H1 (cell line): Measurements from ENCODE around the gene PRPF4.

Experiments used
- JUN ChIP-seq: IDR thresholded peaks from 2 replicates; pipeline ENCODE4 v1.6.1; 2011; ENCODE audit warnings: low read depth, mild to moderate bottlenecking, improper control_type of control experiment, low read length
- RAD21 ChIP-seq, 2 experiments: IDR thresholded peaks in 1 of 2; conservative IDR thresholded peaks in 1 of 2; 2 replicates each; pipeline ENCODE4 v1.6.1; 2011; ENCODE audit warnings: low read depth in 2 of 2, low read length in 2 of 2, improper control_type of control experiment in 1 of 2, inconsistent platforms in 1 of 2, mild to moderate bottlenecking in 1 of 2, moderate library complexity in 1 of 2
- TF ChIP-seq, protein P1 (sequence below), 3 experiments: IDR thresholded peaks; 1 replicate in 2 of 3; 2 replicates in 1 of 3; pipeline versions ENCODE4 v1.5.1 to v1.6.1; 2011; ENCODE audit warnings: low read length in 3 of 3, mild to moderate bottlenecking in 3 of 3, inconsistent platforms in 2 of 3, low read depth in 1 of 3, moderate library complexity in 1 of 3; ENCODE audit not compliant: insufficient read depth in 1 of 3; ENCODE audit errors: control extremely low read depth in 1 of 3

GRCh38 chr9:113269355-113269754, 6.1 kb upstream of the PRPF4 start:
- TF ChIP-seq, protein P1, sequence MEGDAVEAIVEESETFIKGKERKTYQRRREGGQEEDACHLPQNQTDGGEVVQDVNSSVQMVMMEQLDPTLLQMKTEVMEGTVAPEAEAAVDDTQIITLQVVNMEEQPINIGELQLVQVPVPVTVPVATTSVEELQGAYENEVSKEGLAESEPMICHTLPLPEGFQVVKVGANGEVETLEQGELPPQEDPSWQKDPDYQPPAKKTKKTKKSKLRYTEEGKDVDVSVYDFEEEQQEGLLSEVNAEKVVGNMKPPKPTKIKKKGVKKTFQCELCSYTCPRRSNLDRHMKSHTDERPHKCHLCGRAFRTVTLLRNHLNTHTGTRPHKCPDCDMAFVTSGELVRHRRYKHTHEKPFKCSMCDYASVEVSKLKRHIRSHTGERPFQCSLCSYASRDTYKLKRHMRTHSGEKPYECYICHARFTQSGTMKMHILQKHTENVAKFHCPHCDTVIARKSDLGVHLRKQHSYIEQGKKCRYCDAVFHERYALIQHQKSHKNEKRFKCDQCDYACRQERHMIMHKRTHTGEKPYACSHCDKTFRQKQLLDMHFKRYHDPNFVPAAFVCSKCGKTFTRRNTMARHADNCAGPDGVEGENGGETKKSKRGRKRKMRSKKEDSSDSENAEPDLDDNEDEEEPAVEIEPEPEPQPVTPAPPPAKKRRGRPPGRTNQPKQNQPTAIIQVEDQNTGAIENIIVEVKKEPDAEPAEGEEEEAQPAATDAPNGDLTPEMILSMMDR (IDR thresholded peaks at IDR 0.05; ENCODE audit: control extremely low read depth in 1 of 3, insufficient read depth in 1 of 3, low read depth in 1 of 3, low read length in 3 of 3), result no peak
- TF ChIP-seq JUN (no peak), RAD21 (IDR thresholded peaks at IDR 0.05 in 1 of 2, conservative IDR thresholded peaks at IDR 0.05 in 1 of 2; ENCODE audit: low read depth in 2 of 2, low read length in 2 of 2) (no peak)
